ENCODE data around the gene NCBP2. TPM values are rescaled to one million over a fixed set of nuclear protein-coding genes. Genes with fewer than 3 reads are reported as not detected.

Gene NCBP2
- total and polyA plus RNA-seq, 7 donors: 33.1 to 78.5 (median 51.2) TPM

GRCh38 chr3:196894557-196895295 is 47.6 kb downstream of the NCBP2 start:
- no peak for ATAC-seq

GRCh38 chr3:196889844-196890708 is 52.3 kb downstream of the NCBP2 start:
- peaks cover 0 to 21% of the 10 kb centered on the region in 2 donors for H3K36me3 ChIP-seq (ENCODE audit: insufficient read depth in 1 of 2, low read depth in 1 of 2)
- peak overlapping the region; percentile 36 for H3K27ac ChIP-seq
- no peak overlapping the region for H3K4me3 ChIP-seq
- TF ChIP-seq, protein P1, sequence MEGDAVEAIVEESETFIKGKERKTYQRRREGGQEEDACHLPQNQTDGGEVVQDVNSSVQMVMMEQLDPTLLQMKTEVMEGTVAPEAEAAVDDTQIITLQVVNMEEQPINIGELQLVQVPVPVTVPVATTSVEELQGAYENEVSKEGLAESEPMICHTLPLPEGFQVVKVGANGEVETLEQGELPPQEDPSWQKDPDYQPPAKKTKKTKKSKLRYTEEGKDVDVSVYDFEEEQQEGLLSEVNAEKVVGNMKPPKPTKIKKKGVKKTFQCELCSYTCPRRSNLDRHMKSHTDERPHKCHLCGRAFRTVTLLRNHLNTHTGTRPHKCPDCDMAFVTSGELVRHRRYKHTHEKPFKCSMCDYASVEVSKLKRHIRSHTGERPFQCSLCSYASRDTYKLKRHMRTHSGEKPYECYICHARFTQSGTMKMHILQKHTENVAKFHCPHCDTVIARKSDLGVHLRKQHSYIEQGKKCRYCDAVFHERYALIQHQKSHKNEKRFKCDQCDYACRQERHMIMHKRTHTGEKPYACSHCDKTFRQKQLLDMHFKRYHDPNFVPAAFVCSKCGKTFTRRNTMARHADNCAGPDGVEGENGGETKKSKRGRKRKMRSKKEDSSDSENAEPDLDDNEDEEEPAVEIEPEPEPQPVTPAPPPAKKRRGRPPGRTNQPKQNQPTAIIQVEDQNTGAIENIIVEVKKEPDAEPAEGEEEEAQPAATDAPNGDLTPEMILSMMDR (IDR thresholded peaks at IDR 0.05): no peak
- H3K9me3 ChIP-seq: no peaks in the 10 kb centered on the region
- 67 to 81% (median 72%) methylated on average over 6 of the region's 6 CpGs for WGBS, 3 donors
- no peaks in the 10 kb centered on the region for H3K27me3 ChIP-seq (ENCODE audit: insufficient read depth in 3 of 3, low read length in 2 of 3)
- peaks cover 16% of the 10 kb centered on the region for H3K4me1 ChIP-seq
- ATAC-seq (peak; percentile 55 to 96 (median 94)), DNase-seq (no peak)
- intact Hi-C loops (cut with DNase I): no loop called here

More at GRCh38 chr3:196894557-196895295, 47.6 kb downstream of the NCBP2 start:
- TF ChIP-seq, protein P1 (IDR thresholded peaks at IDR 0.05): no peak
- 94 to 97% (median 95%) methylated on average over 13 of the region's 13 CpGs for WGBS, 3 donors
- H3K9me3 ChIP-seq: no peaks in the 10 kb centered on the region
- no peaks in the 10 kb centered on the region for H3K27me3 ChIP-seq (ENCODE audit: insufficient read depth in 3 of 3, low read length in 2 of 3)
- no peak for DNase-seq
- peaks cover 9% of the 10 kb centered on the region for H3K4me1 ChIP-seq
- no peak overlapping the region for H3K4me3 ChIP-seq
- no peak overlapping the region for H3K27ac ChIP-seq
- intact Hi-C loops (cut with DNase I): no loop called here
- peaks cover 0 to 5% of the 10 kb centered on the region in 2 donors for H3K36me3 ChIP-seq (ENCODE audit: insufficient read depth in 1 of 2, low read depth in 1 of 2)

DNA sequence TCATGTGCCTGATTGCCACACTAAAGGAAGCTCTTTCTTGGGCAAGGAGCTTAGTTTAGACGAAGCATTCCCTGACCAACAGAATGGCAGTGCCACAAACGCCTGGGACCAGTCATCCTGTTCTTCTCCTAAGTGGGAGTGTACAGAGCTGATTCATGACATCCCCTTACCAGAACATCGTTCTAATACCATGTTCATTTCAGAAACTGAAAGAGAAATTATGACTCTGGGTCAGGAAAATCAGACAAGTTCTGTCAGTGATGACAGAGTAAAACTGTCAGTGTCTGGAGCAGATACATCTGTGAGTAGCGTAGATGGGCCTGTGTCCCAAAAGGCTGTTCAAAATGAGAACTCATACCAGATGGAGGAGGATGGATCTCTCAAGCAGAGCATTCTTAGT is 56.2 kb downstream of the NCBP2 start:
- 70 to 79% (median 73%) methylated on average over 4 of the region's 4 CpGs for WGBS, 3 donors

More for the DNA sequence above, 56.2 kb downstream of the NCBP2 start:
- intact Hi-C loops (cut with DNase I): no loop called here
- no peak for DNase-seq
- Histone ChIP-seq H3K4me3 (no peak overlapping the region), H3K9me3 (no peaks in the 10 kb centered on the region), H3K27ac (no peak overlapping the region), H3K27me3 (ENCODE audit: insufficient read depth in 3 of 3, low read length in 2 of 3) (no peaks in the 10 kb centered on the region), H3K36me3 (ENCODE audit: insufficient read depth in 1 of 2, low read depth in 1 of 2) (peaks cover 0 to 31% of the 10 kb centered on the region in 2 donors), H3K4me1 (peaks cover 16% of the 10 kb centered on the region)
- TF ChIP-seq, protein P1 (IDR thresholded peaks at IDR 0.05): no peak
- ATAC-seq: no peak

Other genes with a start within 250 kb of the NCBP2 start
- under 1 TPM; 0.30 to 0.97 (median 0.63) TPM for gene CEP19, start 230.3 kb downstream of the NCBP2 start, total RNA-seq
- 1 to 10 TPM in 2 of 3 donors, under 1 TPM in 1; 0.60 to 6.2 (median 1.1) TPM for gene CEP19, start 230.3 kb downstream of the NCBP2 start, polyA plus RNA-seq
- 10 to 100 TPM; 16.2 to 23.6 (median 19.7) TPM for gene PIGX, start 230.2 kb downstream of the NCBP2 start, total RNA-seq
- 10 to 100 TPM in 2 of 3 donors, 1 to 10 TPM in 1; 7.5 to 43.4 (median 19.0) TPM for gene PIGX, start 230.2 kb downstream of the NCBP2 start, polyA plus RNA-seq
- 10 to 100 TPM; 44.3 to 79.4 (median 58.3) TPM for gene PAK2, start 202.7 kb downstream of the NCBP2 start, total RNA-seq
- 10 to 100 TPM; 17.3 to 36.2 (median 29.3) TPM for gene PAK2, start 202.7 kb downstream of the NCBP2 start, polyA plus RNA-seq
- 10 to 100 TPM; 15.5 to 30.6 (median 24.9) TPM for gene SENP5, start 74.6 kb downstream of the NCBP2 start, total RNA-seq
- gene SENP5, start 74.6 kb downstream of the NCBP2 start, polyA plus RNA-seq: 10 to 100 TPM in 1 of 3 donors, 1 to 10 TPM in 2; 8.1 to 37.7 (median 9.3) TPM
- 1 to 10 TPM; 3.2 to 8.0 (median 4.2) TPM for gene PIGZ, start 26.3 kb upstream of the NCBP2 start, total RNA-seq
- gene PIGZ, start 26.3 kb upstream of the NCBP2 start, polyA plus RNA-seq: 1 to 10 TPM; 2.9 to 3.5 (median 3.4) TPM
- under 1 TPM; 0.54 to 0.97 (median 0.72) TPM for gene MELTF, start 87.3 kb upstream of the NCBP2 start, total RNA-seq
- under 1 TPM; 0.23 to 0.55 (median 0.44) TPM for gene MELTF, start 87.3 kb upstream of the NCBP2 start, polyA plus RNA-seq